ENCODE data around the gene HJV.
A peak's percentile ranks its signal among the peaks of the same experiment; 100 is the strongest.

The HJV gene

GRCh38 chr1:146022403-146023127 is 1.0 kb upstream of the HJV start:
- DNase-seq (ENCODE audit: insufficient read length, low spot score), result no peak
- TF ChIP-seq PAX5 (IDR thresholded peaks at IDR 0.05; ENCODE audit: insufficient read depth, low read length, severe bottlenecking) (no peak), POLR2AphosphoS5 (IDR thresholded peaks at IDR 0.05; ENCODE audit: low read depth, low read length) (no peak), TAF1 (IDR thresholded peaks at IDR 0.05; ENCODE audit: low read depth, low read length) (no peak), POLR2A (IDR thresholded peaks at IDR 0.05; ENCODE audit: low read depth, low read length) (no peak), POU2F2 (IDR thresholded peaks at IDR 0.05; ENCODE audit: low read depth, low read length) (no peak), SPI1 (IDR thresholded peaks at IDR 0.05; ENCODE audit: low read depth, low read length) (no peak)
- no peak for FAIRE-seq

- TF ChIP-seq PAX5 (IDR thresholded peaks at IDR 0.05; ENCODE audit: insufficient read depth, low read length, severe bottlenecking), result no peak
- TF ChIP-seq SPI1 (IDR thresholded peaks at IDR 0.05; ENCODE audit: low read depth, low read length), result no peak
- TF ChIP-seq TAF1 (IDR thresholded peaks at IDR 0.05; ENCODE audit: low read depth, low read length), result no peak
- no peak for TF ChIP-seq POU2F2 (IDR thresholded peaks at IDR 0.05; ENCODE audit: low read depth, low read length)
- TF ChIP-seq POLR2AphosphoS5 (IDR thresholded peaks at IDR 0.05; ENCODE audit: low read depth, low read length), result no peak
- TF ChIP-seq POLR2A (IDR thresholded peaks at IDR 0.05; ENCODE audit: low read depth, low read length), result no peak
- DNase-seq (ENCODE audit: insufficient read length, low spot score) (no peak), FAIRE-seq (no peak)
Measured at GRCh38 chr1:146021050-146021445, 487 bp downstream of the HJV start.

GRCh38 chr1:146020058-146021049 is 1.2 kb downstream of the HJV start:
- FAIRE-seq (no peak), DNase-seq (ENCODE audit: insufficient read length, low spot score) (no peak)
- no peak for TF ChIP-seq POLR2A (IDR thresholded peaks at IDR 0.05; ENCODE audit: low read depth, low read length)
- TF ChIP-seq TAF1 (IDR thresholded peaks at IDR 0.05; ENCODE audit: low read depth, low read length), result no peak
- TF ChIP-seq SPI1 (IDR thresholded peaks at IDR 0.05; ENCODE audit: low read depth, low read length), result no peak
- no peak for TF ChIP-seq PAX5 (IDR thresholded peaks at IDR 0.05; ENCODE audit: insufficient read depth, low read length, severe bottlenecking)
- TF ChIP-seq POLR2AphosphoS5 (IDR thresholded peaks at IDR 0.05; ENCODE audit: low read depth, low read length), result no peak
- TF ChIP-seq POU2F2 (IDR thresholded peaks at IDR 0.05; ENCODE audit: low read depth, low read length), result no peak

GRCh38 chr1:146019231-146020057 is 2.1 kb downstream of the HJV start:
- DNase-seq (ENCODE audit: insufficient read length, low spot score), result no peak
- no peak for FAIRE-seq
- TF ChIP-seq TAF1 (IDR thresholded peaks at IDR 0.05; ENCODE audit: low read depth, low read length) (no peak), POU2F2 (IDR thresholded peaks at IDR 0.05; ENCODE audit: low read depth, low read length) (no peak), SPI1 (IDR thresholded peaks at IDR 0.05; ENCODE audit: low read depth, low read length) (no peak), PAX5 (IDR thresholded peaks at IDR 0.05; ENCODE audit: insufficient read depth, low read length, severe bottlenecking) (no peak), POLR2AphosphoS5 (IDR thresholded peaks at IDR 0.05; ENCODE audit: low read depth, low read length) (no peak), POLR2A (IDR thresholded peaks at IDR 0.05; ENCODE audit: low read depth, low read length) (no peak)

- DNase-seq (ENCODE audit: insufficient read length, low spot score) (no peak), FAIRE-seq (no peak)
- TF ChIP-seq PAX5 (IDR thresholded peaks at IDR 0.05; ENCODE audit: insufficient read depth, low read length, severe bottlenecking) (no peak), TAF1 (IDR thresholded peaks at IDR 0.05; ENCODE audit: low read depth, low read length) (no peak), POLR2AphosphoS5 (IDR thresholded peaks at IDR 0.05; ENCODE audit: low read depth, low read length) (no peak), POLR2A (IDR thresholded peaks at IDR 0.05; ENCODE audit: low read depth, low read length) (no peak), POU2F2 (IDR thresholded peaks at IDR 0.05; ENCODE audit: low read depth, low read length) (no peak), SPI1 (IDR thresholded peaks at IDR 0.05; ENCODE audit: low read depth, low read length) (no peak)
Measured at GRCh38 chr1:146016891-146017290, 4.6 kb downstream of the HJV start.

GRCh38 chr1:146013559-146013922 is 8.0 kb downstream of the HJV start:
- no peak for FAIRE-seq
- no peak for TF ChIP-seq TAF1 (IDR thresholded peaks at IDR 0.05; ENCODE audit: low read depth, low read length)
- TF ChIP-seq SPI1 (IDR thresholded peaks at IDR 0.05; ENCODE audit: low read depth, low read length), result no peak
- TF ChIP-seq PAX5 (IDR thresholded peaks at IDR 0.05; ENCODE audit: insufficient read depth, low read length, severe bottlenecking), result no peak
- no peak for TF ChIP-seq POLR2AphosphoS5 (IDR thresholded peaks at IDR 0.05; ENCODE audit: low read depth, low read length)
- no peak for TF ChIP-seq POU2F2 (IDR thresholded peaks at IDR 0.05; ENCODE audit: low read depth, low read length)
- no peak for TF ChIP-seq POLR2A (IDR thresholded peaks at IDR 0.05; ENCODE audit: low read depth, low read length)
- no peak for DNase-seq (ENCODE audit: insufficient read length, low spot score)

GRCh38 chr1:146012703-146013558 is 8.6 kb downstream of the HJV start:
- DNase-seq (ENCODE audit: insufficient read length, low spot score) (no peak), FAIRE-seq (peak; percentile 13)

More at GRCh38 chr1:146012703-146013558, 8.6 kb downstream of the HJV start:
- TF ChIP-seq POU2F2 (IDR thresholded peaks at IDR 0.05; ENCODE audit: low read depth, low read length) (no peak), TAF1 (IDR thresholded peaks at IDR 0.05; ENCODE audit: low read depth, low read length) (no peak), PAX5 (IDR thresholded peaks at IDR 0.05; ENCODE audit: insufficient read depth, low read length, severe bottlenecking) (no peak), POLR2A (IDR thresholded peaks at IDR 0.05; ENCODE audit: low read depth, low read length) (no peak), POLR2AphosphoS5 (IDR thresholded peaks at IDR 0.05; ENCODE audit: low read depth, low read length) (no peak), SPI1 (IDR thresholded peaks at IDR 0.05; ENCODE audit: low read depth, low read length) (no peak)

Measured in GM12891 (cell line).